IPS-NIHi7 (cell line): ENCODE data around the gene LRRC47.

Experiments used
- DNase-seq: peaks from one replicate; pipeline ENCODE4 v3.0.0; 2012; ENCODE audit warnings: mixed read lengths; ENCODE audit errors: extremely low spot score

Gene LRRC47

DNA sequence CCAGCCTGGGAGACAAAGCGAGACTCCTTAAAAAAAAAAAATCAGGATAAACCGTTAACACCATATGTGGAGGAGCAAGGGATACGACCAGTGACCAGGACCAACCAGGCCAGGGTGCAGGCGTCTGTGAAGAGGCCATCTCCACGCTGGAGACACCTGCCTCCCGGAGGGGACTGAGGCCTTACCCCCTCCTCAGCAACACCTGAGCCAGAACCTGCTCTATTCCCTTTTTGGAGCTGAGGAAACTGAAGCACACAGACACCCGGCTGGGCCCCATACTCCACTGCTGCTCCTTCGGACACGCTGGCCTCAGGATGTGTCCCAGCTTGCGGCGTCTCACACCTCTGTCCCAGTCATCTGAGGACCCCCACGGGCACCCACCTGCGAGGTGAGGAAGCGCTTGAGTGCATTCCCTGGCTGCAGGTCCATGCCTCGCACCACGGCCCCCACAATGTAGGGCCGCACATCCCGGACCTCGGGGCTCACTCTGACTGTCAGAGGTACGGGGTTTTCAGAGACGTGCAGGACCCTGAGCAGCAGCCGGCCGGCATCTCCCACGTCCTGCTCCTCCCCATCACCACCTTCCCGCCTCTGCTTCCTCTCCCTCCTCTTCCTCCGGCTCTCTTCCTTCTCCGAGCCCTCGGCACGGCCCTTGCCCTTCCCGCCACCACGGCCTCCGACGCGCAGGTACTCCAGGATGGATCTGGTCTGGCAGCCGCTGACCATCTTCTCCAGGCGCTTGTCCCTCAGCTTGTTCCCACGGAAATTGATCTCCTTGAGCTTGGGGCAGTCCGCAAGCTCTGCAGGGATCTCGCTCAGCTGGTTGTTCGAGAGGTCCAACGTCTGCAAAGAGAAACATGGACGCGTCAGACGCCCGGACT is 9.6 kb downstream of the LRRC47 start:
- DNase-seq = no peak

DNA sequence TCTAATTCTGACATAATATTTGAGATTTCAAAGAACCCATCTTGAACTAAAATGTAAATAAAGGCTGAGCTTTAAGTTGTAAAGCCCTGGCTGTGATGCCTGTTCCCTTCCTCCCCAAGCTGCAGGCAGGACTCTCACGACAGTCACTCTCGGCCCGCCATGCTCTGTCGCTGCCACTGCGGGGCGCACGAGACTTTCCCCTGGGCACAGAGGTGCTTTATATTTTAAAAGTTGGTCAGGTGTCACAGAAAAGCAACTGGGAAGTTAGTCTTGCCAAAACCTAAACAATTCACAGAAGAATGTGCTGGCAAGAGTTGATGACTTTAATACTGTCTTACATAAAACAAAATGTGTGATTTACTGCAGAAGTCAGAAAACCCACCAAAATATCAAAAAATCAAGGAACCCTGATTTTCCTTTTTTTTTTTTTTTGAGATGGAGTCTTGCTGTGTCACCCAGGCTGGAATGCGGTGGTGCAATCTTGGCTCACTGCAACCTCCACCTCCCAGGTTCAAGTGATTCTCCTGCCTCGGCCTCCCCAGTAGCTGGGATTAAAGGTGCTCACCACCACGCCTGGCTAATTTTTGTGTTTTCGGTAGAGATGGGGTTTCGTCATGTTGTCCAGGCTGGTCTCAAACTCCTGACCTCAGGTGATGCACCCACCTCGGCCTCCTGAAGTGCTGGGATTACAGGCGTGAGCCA is 10.7 kb downstream of the LRRC47 start:
- DNase-seq = peak; percentile 75

GRCh38 chr1:3785045-3785444 is 11.3 kb downstream of the LRRC47 start:
- DNase-seq = no peak

DNA sequence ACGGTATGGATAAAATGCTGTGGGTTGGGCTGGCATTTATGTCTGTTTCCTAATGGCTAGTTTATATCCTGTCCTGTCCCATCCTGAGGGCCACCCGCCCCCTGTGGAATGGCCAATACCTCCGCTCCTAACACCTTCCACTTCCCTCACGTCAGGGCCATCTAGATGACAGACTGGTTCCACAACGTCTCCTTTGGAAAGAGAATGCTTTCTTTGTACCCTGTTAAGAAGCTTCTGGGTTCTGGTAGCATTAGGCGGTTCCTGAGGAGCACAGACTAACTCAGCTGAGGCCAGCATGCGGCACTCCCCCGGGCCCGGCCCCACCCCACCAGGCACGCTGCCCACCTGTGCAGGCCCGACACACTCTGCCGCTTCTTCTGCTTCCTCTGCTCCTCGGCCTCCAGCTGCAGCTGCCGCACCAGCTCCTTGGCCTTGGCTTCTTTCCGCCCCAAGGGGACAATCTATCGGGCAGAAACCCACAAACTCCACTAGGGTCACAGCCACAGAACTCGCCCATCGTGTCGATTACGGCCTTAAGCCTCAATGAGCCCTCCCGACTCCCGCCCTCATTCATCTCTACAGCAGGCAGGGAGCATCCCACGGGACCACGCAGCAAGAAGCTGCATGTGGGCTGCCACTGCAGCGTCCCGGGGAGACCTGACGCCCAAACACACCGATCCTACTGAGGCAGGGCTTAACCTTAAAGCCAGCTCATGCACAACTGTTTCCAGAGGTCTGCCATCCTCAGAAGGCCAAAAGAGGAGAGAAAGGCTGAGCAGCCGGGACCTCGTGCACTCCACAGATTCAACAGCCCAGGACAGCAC is 12.4 kb downstream of the LRRC47 start:
- no peak for DNase-seq

DNA sequence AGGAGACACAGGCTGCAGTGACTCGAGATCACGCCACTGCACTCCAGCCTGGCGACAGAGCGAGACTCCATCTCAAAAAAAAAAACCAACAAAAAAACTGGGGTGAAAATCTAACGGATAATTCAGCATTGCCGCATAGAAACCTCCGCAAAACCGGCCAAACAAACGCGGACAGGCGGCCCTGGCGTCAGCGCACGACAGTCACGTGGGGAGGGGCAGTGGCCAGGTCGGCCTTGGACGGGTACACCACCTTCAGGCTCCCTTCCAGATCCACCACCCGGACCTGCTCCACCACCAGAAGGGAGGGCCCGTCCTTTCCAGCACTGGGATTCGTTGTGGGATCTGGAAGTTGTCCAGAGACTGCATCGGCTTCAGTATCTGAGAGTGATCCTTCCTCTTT is 15.4 kb downstream of the LRRC47 start:
- DNase-seq = no peak

GRCh38 chr1:3779912-3780416 is 16.3 kb downstream of the LRRC47 start:
- no peak for DNase-seq

DNA sequence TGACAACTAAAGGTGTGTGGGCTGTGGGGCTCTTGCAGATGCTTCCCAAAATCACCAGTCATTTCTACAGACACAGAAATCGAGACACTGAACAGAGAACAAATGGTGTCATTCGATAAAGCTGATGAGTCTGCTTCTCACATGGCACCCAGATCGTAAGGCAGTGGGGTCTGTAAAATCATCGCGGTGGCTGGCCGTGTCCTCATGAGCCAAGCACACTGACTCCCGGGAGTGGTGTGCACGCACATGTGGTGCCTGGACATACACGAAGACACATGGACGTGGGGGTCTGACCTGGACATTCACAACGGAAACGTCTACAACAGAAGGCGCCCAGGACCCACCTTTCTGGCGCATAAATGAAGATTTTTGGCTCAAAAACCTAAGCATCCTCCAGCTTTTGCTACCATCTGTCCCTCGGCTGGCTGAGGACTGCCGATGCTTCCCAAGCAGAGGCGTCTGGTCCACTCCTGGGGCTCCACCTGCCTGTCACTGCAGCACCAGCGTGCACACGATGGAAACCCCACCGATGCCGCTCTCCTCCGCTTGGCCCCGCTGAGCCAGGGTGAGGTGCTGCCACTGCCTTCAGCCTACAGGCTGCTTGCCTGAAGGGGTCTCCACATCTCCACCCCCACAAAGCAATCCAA is 16.9 kb downstream of the LRRC47 start:
- DNase-seq = no peak

DNA sequence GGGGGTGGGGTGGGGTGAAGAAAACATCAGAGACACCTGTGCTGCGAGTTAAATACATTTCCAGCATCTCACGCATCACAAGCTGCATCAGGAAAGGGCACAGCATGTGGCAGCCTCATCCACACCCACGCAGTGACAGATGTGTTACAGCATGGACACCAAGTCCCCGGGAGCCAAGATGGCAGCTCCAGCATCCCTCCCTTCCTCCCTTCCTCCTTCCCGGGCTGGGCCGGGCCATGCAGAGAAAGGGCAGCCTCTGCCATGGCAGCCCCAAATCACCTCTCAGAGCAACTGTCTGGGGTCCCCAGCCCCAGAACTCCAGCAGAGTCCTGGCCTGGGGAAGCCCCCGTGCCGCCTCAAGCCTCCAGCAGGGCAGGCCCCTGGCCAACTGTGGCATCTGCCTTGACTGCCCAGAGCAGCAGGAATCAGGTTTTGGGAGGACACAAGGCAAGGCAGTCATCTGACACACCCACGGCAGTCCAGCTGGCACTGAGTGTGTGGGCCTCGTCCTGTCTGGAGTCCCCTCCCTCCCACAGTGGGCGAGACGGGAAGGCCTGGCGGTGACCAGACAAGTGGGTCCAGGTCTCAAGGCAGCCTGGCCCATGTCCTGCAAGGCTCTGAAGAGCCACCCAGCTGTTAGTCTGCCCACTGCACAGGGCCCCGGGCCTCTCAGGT is 17.6 kb downstream of the LRRC47 start:
- DNase-seq = no peak

DNA sequence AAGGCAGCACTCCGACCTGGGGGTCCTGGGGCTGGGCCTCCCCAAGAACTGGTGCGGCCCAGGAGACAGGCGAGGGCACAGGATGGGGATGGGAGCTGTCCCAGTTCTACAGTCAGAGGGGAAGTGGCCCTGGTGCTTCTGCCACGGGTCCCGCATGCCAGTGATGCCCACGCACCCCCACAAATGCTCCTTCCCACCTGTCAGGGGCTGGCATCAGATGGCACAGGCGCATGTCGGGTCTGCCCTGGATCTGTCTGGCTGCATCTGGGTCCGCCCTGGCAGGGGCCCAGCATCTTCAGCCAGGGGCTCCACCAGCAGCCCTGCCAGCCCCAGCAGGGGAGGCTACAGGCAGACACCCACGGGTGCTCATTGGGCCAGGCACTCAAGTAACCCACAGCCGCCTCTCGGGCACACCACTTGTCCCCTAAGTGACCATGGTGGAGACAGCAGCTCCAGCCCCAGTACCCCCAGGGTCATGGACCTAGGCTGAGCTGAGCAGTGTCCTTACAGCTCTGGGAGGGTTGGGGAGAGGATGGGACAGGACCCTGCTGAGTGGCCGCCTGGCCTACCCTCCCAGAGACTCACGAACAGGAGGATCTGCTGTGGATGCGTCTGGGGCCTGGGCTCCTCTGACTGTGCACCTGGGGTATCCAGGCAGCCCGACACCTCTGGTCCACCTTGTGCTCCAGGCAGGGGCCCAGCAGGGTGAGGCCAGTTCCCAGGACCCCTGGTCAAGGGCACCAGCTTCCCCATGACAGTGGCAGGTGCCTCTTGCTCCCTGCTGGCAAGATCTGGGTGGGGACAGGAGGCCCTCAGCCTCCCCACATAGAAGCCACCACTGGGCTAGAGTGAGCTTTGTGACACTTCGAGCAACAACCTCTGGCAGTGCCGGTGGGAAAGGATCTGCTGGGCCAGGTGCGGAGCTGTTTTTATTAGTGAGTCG is 18.4 kb downstream of the LRRC47 start:
- no peak for DNase-seq

DNA sequence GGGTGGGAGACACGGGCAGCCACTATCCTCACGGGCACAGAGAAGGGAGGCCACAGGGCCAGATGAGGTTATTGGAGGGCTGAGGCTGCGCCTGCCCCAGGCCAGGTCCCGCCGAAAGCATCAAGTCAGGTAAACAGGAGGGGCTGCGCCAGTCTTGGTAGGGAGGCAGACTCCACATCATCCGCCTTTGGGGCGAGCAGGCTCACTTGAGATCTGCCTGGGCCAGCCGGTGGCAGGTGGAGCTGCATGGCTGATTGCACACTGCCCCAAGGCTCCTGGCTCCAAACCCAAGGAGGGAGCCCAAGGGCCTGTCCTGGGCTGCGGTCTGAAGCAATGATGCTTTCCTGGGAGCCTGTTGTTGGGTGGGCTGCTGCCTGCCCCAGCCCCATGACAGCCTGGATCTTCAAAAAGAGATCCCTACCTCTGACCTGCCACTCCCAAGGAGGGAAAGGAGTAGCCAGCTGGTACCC is 19.2 kb downstream of the LRRC47 start:
- DNase-seq = no peak

- DNase-seq = no peak
Observed at GRCh38 chr1:3776231-3776961, 19.9 kb downstream of the LRRC47 start.

- peak; percentile 80 for DNase-seq
Observed at GRCh38 chr1:3775490-3776230, 20.6 kb downstream of the LRRC47 start.

GRCh38 chr1:3774946-3775489 is 21.3 kb downstream of the LRRC47 start:
- DNase-seq = no peak

DNA sequence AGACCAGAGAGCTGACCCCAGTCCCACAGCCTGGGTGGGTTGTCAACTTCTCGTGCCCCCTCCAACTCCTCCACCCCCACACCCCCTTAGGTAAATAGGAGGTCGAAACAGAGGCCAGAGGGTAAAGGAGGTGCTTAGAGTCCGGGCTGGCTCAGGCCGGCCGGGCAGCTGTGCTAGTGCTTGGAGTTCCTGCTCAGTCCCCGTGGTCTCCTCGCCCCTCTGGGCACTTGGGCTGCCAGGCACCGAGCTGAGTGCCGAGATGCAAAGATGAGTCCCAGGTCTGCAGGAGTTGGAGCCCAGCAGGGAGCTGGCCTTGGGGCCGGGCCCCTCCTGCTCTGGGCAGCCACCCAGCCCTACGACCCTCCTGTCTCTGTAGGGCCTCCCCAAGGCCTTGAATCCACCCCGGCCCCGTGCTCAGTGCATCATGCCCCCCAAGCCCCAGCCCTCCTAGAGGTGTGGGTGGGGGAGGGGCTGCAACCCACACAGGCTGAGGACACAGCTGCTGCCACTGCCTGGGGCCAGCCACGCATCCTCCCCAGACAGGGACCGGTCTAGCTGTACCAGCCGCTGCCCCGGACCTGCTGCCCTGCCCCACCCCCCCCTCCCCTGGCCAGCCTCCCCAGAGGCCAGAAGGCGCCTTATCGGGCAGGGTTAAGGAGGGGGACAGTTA is 21.9 kb downstream of the LRRC47 start:
- DNase-seq = no peak

DNA sequence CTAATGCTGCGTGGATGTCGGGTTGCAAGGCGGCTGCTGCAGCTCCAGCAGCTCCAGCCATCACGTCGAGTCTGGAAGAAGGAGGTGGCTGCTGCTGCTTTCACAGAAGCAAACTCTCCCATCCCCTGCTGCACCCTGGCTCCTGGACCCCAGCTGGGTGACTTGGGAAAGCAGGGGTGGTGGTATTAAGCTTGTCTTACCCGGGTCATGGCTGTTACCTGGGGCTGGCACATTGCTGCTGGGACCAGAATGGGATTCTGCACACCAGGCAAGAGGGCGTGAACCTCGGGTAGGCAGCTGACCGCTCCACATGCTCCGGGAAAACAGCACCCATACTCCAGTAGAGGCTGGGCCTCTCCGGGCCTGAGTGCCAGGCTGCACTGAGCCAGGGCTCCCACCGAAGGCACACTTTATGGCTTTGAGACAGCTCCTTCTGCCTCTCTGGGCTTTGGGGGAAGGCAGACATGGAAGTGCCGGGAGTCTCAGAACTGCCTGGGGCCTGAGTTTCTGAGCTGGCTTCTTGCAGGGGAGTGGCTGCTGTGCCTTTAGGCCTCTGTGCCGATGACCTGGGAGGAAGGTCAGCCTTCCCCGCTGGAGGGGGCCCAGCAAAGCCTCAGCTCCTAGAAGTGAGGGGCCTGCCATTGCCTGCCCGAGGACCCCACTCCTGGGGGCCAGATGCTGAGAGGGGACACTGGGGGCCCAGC is 22.6 kb downstream of the LRRC47 start:
- no peak for DNase-seq

- DNase-seq = no peak
Observed at GRCh38 chr1:3772715-3773571, 23.4 kb downstream of the LRRC47 start, which contains the start of gene SMIM1. TSS of gene SMIM1 (plus strand) at chr1:3772749. CDS start at chr1:3775374, 2,625 bp downstream.
